H1 (cell line): ENCODE results near the gene B9D2. TPM values are rescaled to one million over a fixed set of nuclear protein-coding genes. Genes with fewer than 3 reads are reported as not detected.

Experiments used
- CTCF ChIA-PET: fragments of 300-600 bp; sonication (Branson Sonifier 250); formaldehyde crosslinking; loops from one replicate; lab custom pipeline; 2021; ENCODE audit not compliant: partially characterized antibody; lab: Charles Lee
- POLR2A ChIA-PET: fragments of 300-600 bp; sonication (Branson Sonifier 250); formaldehyde crosslinking; loops from one replicate; lab custom pipeline; 2021; ENCODE audit warnings: inconsistent platforms; ENCODE audit not compliant: partially characterized antibody; lab: Charles Lee
- DNase-seq, 2 experiments: peaks; one replicate each; pipeline versions ENCODE4 v3.0.0 to v3.0.0-alpha.2; 2010 to 2022; ENCODE audit warnings: low spot score in 2 of 2, low read depth in 1 of 2, mixed read lengths in 1 of 2
- FAIRE-seq: peaks from 2 replicates; lab custom pipeline; 2011; peaks lifted over from hg19 to GRCh38; lab: Jason Lieb, UNC
- H2AFZ ChIP-seq: 2 replicates; pipeline ENCODE4 v1.8.1; 2012; ENCODE audit warnings: low read length, inconsistent platforms
- H2AK5ac ChIP-seq: 2 replicates; pipeline ENCODE4 v1.6.1; 2013; ENCODE audit warnings: low read depth, low read length
- H2BK120ac ChIP-seq: replicated peaks from 2 replicates; pipeline ENCODE3; 2013; ENCODE audit warnings: low read depth, low read length, inconsistent platforms
- H2BK12ac ChIP-seq: 2 replicates; pipeline ENCODE4 v1.6.1; 2013; ENCODE audit warnings: low read depth, low read length
- H2BK15ac ChIP-seq: 2 replicates; pipeline ENCODE4 v1.6.1; 2013; ENCODE audit warnings: low read length
- H2BK20ac ChIP-seq: 2 replicates; pipeline ENCODE4 v1.6.1; 2013; ENCODE audit warnings: low read length
- H2BK5ac ChIP-seq: 2 replicates; pipeline ENCODE4 v1.6.1; 2013; ENCODE audit warnings: low read depth, low read length
- H3K14ac ChIP-seq: 2 replicates; pipeline ENCODE4 v1.6.1; 2013; ENCODE audit warnings: inconsistent platforms; ENCODE audit not compliant: insufficient read length
- H3K18ac ChIP-seq: 2 replicates; pipeline ENCODE4 v1.6.1; 2013; ENCODE audit warnings: low read length; ENCODE audit errors: extremely low read depth
- H3K23ac ChIP-seq: 2 replicates; pipeline ENCODE4 v1.6.1; 2013; ENCODE audit warnings: inconsistent platforms; ENCODE audit not compliant: insufficient read length
- H3K23me2 ChIP-seq: 2 replicates; pipeline ENCODE4 v1.6.1; 2013; ENCODE audit warnings: low read depth, low read length
- H3K27ac ChIP-seq: 2 replicates; pipeline ENCODE4 v1.6.1; 2011; ENCODE audit warnings: low read depth, low read length, inconsistent platforms
- H3K27me3 ChIP-seq, 4 experiments: replicated peaks in 1 of 4; 1 replicate in 1 of 4; 2 replicates in 3 of 4; pipeline versions ENCODE4 v1.6.1 to v1.8.1; 2011 to 2013; ENCODE audit warnings: low read length in 3 of 4, mild to moderate bottlenecking in 3 of 4, inconsistent platforms in 2 of 4, mixed read lengths in 2 of 4, moderate library complexity in 1 of 4; ENCODE audit not compliant: control insufficient read depth in 3 of 4, insufficient read depth in 3 of 4; ENCODE audit errors: extremely low read depth in 1 of 4
- H3K36me3 ChIP-seq, 4 experiments: 2 replicates each; pipeline versions ENCODE4 v1.6.1 to v1.8.1; 2011 to 2013; ENCODE audit warnings: mild to moderate bottlenecking in 4 of 4, low read length in 3 of 4, moderate library complexity in 2 of 4, control low read depth in 1 of 4, inconsistent platforms in 1 of 4; ENCODE audit not compliant: insufficient read depth in 4 of 4, control insufficient read depth in 2 of 4
- H3K4ac ChIP-seq: replicated peaks from 2 replicates; pipeline ENCODE3; 2013; ENCODE audit warnings: low read length, low read depth, mixed read lengths, inconsistent platforms; ENCODE audit not compliant: insufficient read length
- H3K4me1 ChIP-seq, 4 experiments: replicated peaks in 1 of 4; 1 replicate in 1 of 4; 2 replicates in 3 of 4; pipeline versions ENCODE4 v1.6.1 to v1.8.1; 2011 to 2013; ENCODE audit warnings: low read length in 3 of 4, inconsistent platforms in 2 of 4, mixed read lengths in 1 of 4; ENCODE audit not compliant: insufficient read depth in 4 of 4, control insufficient read depth in 3 of 4
- H3K4me2 ChIP-seq, 2 experiments: 2 replicates each; pipeline versions ENCODE4 v1.6.1 to v1.8.1; 2011 to 2013; ENCODE audit warnings: low read depth in 2 of 2, low read length in 2 of 2, control low read depth in 1 of 2, inconsistent platforms in 1 of 2, mild to moderate bottlenecking in 1 of 2; ENCODE audit not compliant: insufficient read depth in 1 of 2
- H3K4me3 ChIP-seq, 4 experiments: fragments of 200-600, 300-600 bp in 1 of 4; sonication (generic), shearing (Covaris generic), sonication (Bioruptor Twin) in 1 of 4; 2 replicates each; pipeline versions ENCODE4 v1.5.1 to v1.8.1; 2011 to 2016; ENCODE audit warnings: low read length in 4 of 4, low read depth in 3 of 4, control low read depth in 2 of 4, inconsistent platforms in 2 of 4, mild to moderate bottlenecking in 2 of 4, mixed read lengths in 1 of 4, moderate library complexity in 1 of 4; ENCODE audit not compliant: insufficient read depth in 2 of 4; ENCODE audit errors: extremely low read depth in 1 of 4
- H3K56ac ChIP-seq: replicated peaks from 2 replicates; pipeline ENCODE3; 2013; ENCODE audit warnings: low read depth, mild to moderate bottlenecking, mixed read lengths, low read length, inconsistent platforms; ENCODE audit not compliant: insufficient read length
- H3K79me1 ChIP-seq: 2 replicates; pipeline ENCODE4 v1.6.1; 2013; ENCODE audit warnings: low read depth, low read length, control low read depth
- H3K79me2 ChIP-seq, 2 experiments: 2 replicates each; pipeline versions ENCODE4 v1.6.1 to v1.8.1; 2012 to 2013; ENCODE audit warnings: low read length in 2 of 2, mild to moderate bottlenecking in 2 of 2, inconsistent platforms in 1 of 2; ENCODE audit not compliant: insufficient read depth in 2 of 2, control insufficient read depth in 1 of 2
- H3K9ac ChIP-seq, 4 experiments: replicated peaks in 1 of 4; 1 replicate in 1 of 4; 2 replicates in 3 of 4; pipeline versions ENCODE4 v1.6.1 to v1.8.1; 2011 to 2013; ENCODE audit warnings: low read depth in 3 of 4, low read length in 3 of 4, control low read depth in 2 of 4, mild to moderate bottlenecking in 2 of 4, moderate library complexity in 2 of 4, inconsistent platforms in 1 of 4; ENCODE audit errors: extremely low read depth in 1 of 4
- H3K9me3 ChIP-seq, 2 experiments: 2 replicates each; pipeline versions ENCODE4 v1.6.1 to v1.8.1; 2012 to 2013; ENCODE audit warnings: mild to moderate bottlenecking in 2 of 2, moderate library complexity in 2 of 2, control low read depth in 1 of 2, inconsistent platforms in 1 of 2, low read depth in 1 of 2, low read length in 1 of 2, mixed read lengths in 1 of 2; ENCODE audit not compliant: insufficient read depth in 2 of 2
- H4K20me1 ChIP-seq, 2 experiments: replicated peaks in 1 of 2; 2 replicates each; pipeline versions ENCODE3 to v1.8.1; 2011 to 2013; ENCODE audit warnings: inconsistent platforms in 2 of 2, low read length in 2 of 2, mild to moderate bottlenecking in 1 of 2; ENCODE audit not compliant: insufficient read depth in 2 of 2, control insufficient read depth in 1 of 2
- H4K5ac ChIP-seq: 2 replicates; pipeline ENCODE4 v1.6.1; 2013; ENCODE audit warnings: low read length, low read depth, mixed read lengths, inconsistent platforms; ENCODE audit not compliant: insufficient read length
- H4K8ac ChIP-seq: 2 replicates; pipeline ENCODE4 v1.8.0; 2013; ENCODE audit warnings: mild to moderate bottlenecking, moderate library complexity, low read length, inconsistent platforms; ENCODE audit not compliant: insufficient read depth; ENCODE audit errors: extremely low read depth
- H4K91ac ChIP-seq: replicated peaks from 2 replicates; pipeline ENCODE3; 2013; ENCODE audit warnings: low read length, mixed read lengths, inconsistent platforms; ENCODE audit not compliant: insufficient read length
- FOSL1 ChIP-seq: IDR thresholded peaks from 2 replicates; pipeline ENCODE4 v1.6.1; 2011; ENCODE audit warnings: mild to moderate bottlenecking, low read depth, low read length, moderate library complexity; ENCODE audit not compliant: insufficient read depth
- HDAC2 ChIP-seq, 2 experiments: fragments of 300-600 bp in 1 of 2; sonication (generic) in 1 of 2; IDR thresholded peaks; 2 replicates each; pipeline ENCODE4 v1.6.1; 2011 to 2012; ENCODE audit warnings: low read depth in 2 of 2, low read length in 2 of 2, mild to moderate bottlenecking in 2 of 2, moderate library complexity in 2 of 2, borderline replicate concordance in 1 of 2, inconsistent platforms in 1 of 2
- MAX ChIP-seq: IDR thresholded peaks from 2 replicates; pipeline ENCODE4 v1.6.1; 2012; ENCODE audit warnings: inconsistent platforms
- WGBS, 2 experiments: shearing (Covaris generic) in 1 of 2; methylation state at CpG; one replicate each; pipeline versions ENCODE4 v1.1.6 to v1.1.7; 2013 to 2015; ENCODE audit warnings: low lambda C conversion rate in 2 of 2, mixed read lengths in 2 of 2, inconsistent platforms in 1 of 2, low coverage in 1 of 2, missing lambda C conversion rate in 1 of 2; ENCODE audit not compliant: insufficient replicate concordance in 2 of 2, insufficient coverage in 1 of 2, insufficient read length in 1 of 2; ENCODE audit errors: extremely low coverage in 1 of 2, missing lambda C conversion rate in 1 of 2; 5-methylcytosine and 5-hydroxymethylcytosine counted together
- polyA plus RNA-seq, 7 experiments: library from polyadenylated mRNA; depleted of rRNA in 3 of 7; stranded (reverse) in 5 of 7; unstranded in 2 of 7; fragments of >200 nt in 5 of 7; fragments of 200-250 nt in 2 of 7; gene quantifications; 1 replicate in 5 of 7; 2 replicates in 1 of 7; 4 replicates in 1 of 7; pipeline versions ENCODE4 v1.2.1 to v1.2.3, GENCODE V29; 2011 to 2013; ENCODE audit warnings: missing spikeins in 2 of 7, mixed read lengths in 2 of 7
- total RNA-seq: library from RNA; stranded (reverse); fragmentation: NEBNext Ultra II Directional; extraction: Animal tissue kit (Norgen Biotek cat#: 25700); gene quantifications from 2 replicates; pipeline ENCODE4 v1.2.1, GENCODE V29; 2021

Gene B9D2
- total and polyA plus RNA-seq, 2 of the 8 experiments (the other 6 are each of a cell fraction or from before 2014, with no cell fraction given) = 4.9 to 6.3 TPM

GRCh38 chr19:41359741-41360140 is 4.2 kb downstream of the B9D2 start:
- Histone ChIP-seq H3K9me3 (no peaks in the 10 kb centered on the region), H2AFZ (no peak overlapping the region), H3K18ac (no peak overlapping the region), H2AK5ac (no peak overlapping the region), H3K79me2 (no peaks in the 10 kb centered on the region), H3K4me1 (peaks cover 0 to 6% (median 2%) of the 10 kb centered on the region in 4 experiments; a peak in 1 of 7 replicates), H3K23ac (no peak overlapping the region), H2BK15ac (no peak overlapping the region), H2BK20ac (no peak overlapping the region), H2BK12ac (no peak overlapping the region), H2BK5ac (no peak overlapping the region), H3K9ac (no peak overlapping the region), H3K79me1 (peaks cover 5% of the 10 kb centered on the region), H3K4me3 (no peak overlapping the region), H2BK120ac (no peak overlapping the region), H3K36me3 (no peaks in the 10 kb centered on the region), H3K56ac (no peak overlapping the region), H4K91ac (no peak overlapping the region), H4K8ac (no peak overlapping the region), H4K5ac (no peak overlapping the region), H3K27ac (no peak overlapping the region), H3K14ac (no peak overlapping the region), H3K23me2 (peaks cover 6% of the 10 kb centered on the region), H3K27me3 (no peaks in the 10 kb centered on the region; a peak in 1 of 7 replicates), H3K4ac (no peak overlapping the region), H3K4me2 (no peak overlapping the region), H4K20me1 (peaks cover 0 to 5% of the 10 kb centered on the region in 2 experiments)
- ChIA-PET CTCF (interaction anchor here (0.7 to 1.2 kb wide), 3 partner anchors 19 to 221 kb away, joined by 3 to 5 read pairs (median 4); no protein-coding TSS in a partner anchor), POLR2A (no interaction called here)
- TF ChIP-seq HDAC2 (IDR thresholded peaks at IDR 0.05; ENCODE audit: borderline replicate concordance in 1 of 2, low read depth in 2 of 2, low read length in 2 of 2) = no peak
- TF ChIP-seq FOSL1 = no peak
- TF ChIP-seq MAX = no peak
- DNase-seq = no peak
- no peak for FAIRE-seq
- 83% methylated on average over 1 of the region's 1 CpG; no CpG with 5 or more reads in 1 of the 2 experiments for WGBS, 2 experiments
